ENCODE measurements around the gene IFT122.

Gene IFT122

GRCh38 chr3:129562803-129563202 is 122.8 kb downstream of the IFT122 start:
- Histone ChIP-seq H3K27me3 (ENCODE audit: control insufficient read depth, insufficient read depth, low read length) (no peaks in the 10 kb centered on the region), H3K27ac (ENCODE audit: low read depth, low read length) (no peak overlapping the region), H3K4me1 (ENCODE audit: control insufficient read depth, insufficient read depth, low read length) (peaks cover 19% of the 10 kb centered on the region), H3K9me3 (ENCODE audit: control insufficient read depth, insufficient read depth, low read depth, low read length) (no peaks in the 10 kb centered on the region), H3K36me3 (ENCODE audit: control insufficient read depth, insufficient read depth, low read length) (peaks cover 84% of the 10 kb centered on the region), H3K4me3 (ENCODE audit: low read depth, low read length) (no peak overlapping the region), H3K9ac (ENCODE audit: low read length) (no peak overlapping the region)

- Histone ChIP-seq H3K9me3 (ENCODE audit: control insufficient read depth, insufficient read depth, low read depth, low read length) (no peaks in the 10 kb centered on the region), H3K9ac (ENCODE audit: low read length) (no peak overlapping the region), H3K4me1 (ENCODE audit: control insufficient read depth, insufficient read depth, low read length) (peaks cover 18% of the 10 kb centered on the region), H3K4me3 (ENCODE audit: low read depth, low read length) (no peak overlapping the region), H3K36me3 (ENCODE audit: control insufficient read depth, insufficient read depth, low read length) (peaks cover 81% of the 10 kb centered on the region), H3K27me3 (ENCODE audit: control insufficient read depth, insufficient read depth, low read length) (no peaks in the 10 kb centered on the region), H3K27ac (ENCODE audit: low read depth, low read length) (no peak overlapping the region)
These were observed 123.3 kb downstream of the IFT122 start for GRCh38 chr3:129563332-129563731.

- Histone ChIP-seq H3K4me3 (ENCODE audit: low read depth, low read length) (no peak overlapping the region), H3K9ac (ENCODE audit: low read length) (no peak overlapping the region), H3K27me3 (ENCODE audit: control insufficient read depth, insufficient read depth, low read length) (no peaks in the 10 kb centered on the region), H3K36me3 (ENCODE audit: control insufficient read depth, insufficient read depth, low read length) (peaks cover 78% of the 10 kb centered on the region), H3K27ac (ENCODE audit: low read depth, low read length) (no peak overlapping the region), H3K4me1 (ENCODE audit: control insufficient read depth, insufficient read depth, low read length) (peaks cover 12% of the 10 kb centered on the region), H3K9me3 (ENCODE audit: control insufficient read depth, insufficient read depth, low read depth, low read length) (no peaks in the 10 kb centered on the region)
These were observed 124.0 kb downstream of the IFT122 start for GRCh38 chr3:129563850-129564535.

GRCh38 chr3:129564981-129565644 is 125.1 kb downstream of the IFT122 start:
- Histone ChIP-seq H3K27ac (ENCODE audit: low read depth, low read length) (no peak overlapping the region), H3K4me1 (ENCODE audit: control insufficient read depth, insufficient read depth, low read length) (peaks cover 9% of the 10 kb centered on the region), H3K36me3 (ENCODE audit: control insufficient read depth, insufficient read depth, low read length) (peaks cover 78% of the 10 kb centered on the region), H3K4me3 (ENCODE audit: low read depth, low read length) (no peak overlapping the region), H3K9me3 (ENCODE audit: control insufficient read depth, insufficient read depth, low read depth, low read length) (no peaks in the 10 kb centered on the region), H3K9ac (ENCODE audit: low read length) (no peak overlapping the region), H3K27me3 (ENCODE audit: control insufficient read depth, insufficient read depth, low read length) (no peaks in the 10 kb centered on the region)

- Histone ChIP-seq H3K36me3 (ENCODE audit: control insufficient read depth, insufficient read depth, low read length) (peaks cover 83% of the 10 kb centered on the region), H3K4me1 (ENCODE audit: control insufficient read depth, insufficient read depth, low read length) (peaks cover 5% of the 10 kb centered on the region; the same call in 1 of the 2 replicates), H3K4me3 (ENCODE audit: low read depth, low read length) (no peak overlapping the region), H3K27me3 (ENCODE audit: control insufficient read depth, insufficient read depth, low read length) (no peaks in the 10 kb centered on the region), H3K27ac (ENCODE audit: low read depth, low read length) (no peak overlapping the region), H3K9me3 (ENCODE audit: control insufficient read depth, insufficient read depth, low read depth, low read length) (no peaks in the 10 kb centered on the region), H3K9ac (ENCODE audit: low read length) (no peak overlapping the region)
These were observed 125.9 kb downstream of the IFT122 start for GRCh38 chr3:129565902-129566301.

GRCh38 chr3:129567176-129567705 is 127.2 kb downstream of the IFT122 start:
- Histone ChIP-seq H3K9ac (ENCODE audit: low read length) (no peak overlapping the region), H3K4me1 (ENCODE audit: control insufficient read depth, insufficient read depth, low read length) (no peaks in the 10 kb centered on the region), H3K4me3 (ENCODE audit: low read depth, low read length) (no peak overlapping the region), H3K9me3 (ENCODE audit: control insufficient read depth, insufficient read depth, low read depth, low read length) (no peaks in the 10 kb centered on the region), H3K27me3 (ENCODE audit: control insufficient read depth, insufficient read depth, low read length) (no peaks in the 10 kb centered on the region), H3K36me3 (ENCODE audit: control insufficient read depth, insufficient read depth, low read length) (peaks cover 89% of the 10 kb centered on the region), H3K27ac (ENCODE audit: low read depth, low read length) (no peak overlapping the region)

GRCh38 chr3:129567939-129568338 is 127.9 kb downstream of the IFT122 start:
- H3K27me3 ChIP-seq (ENCODE audit: control insufficient read depth, insufficient read depth, low read length) = no peaks in the 10 kb centered on the region
- H3K4me1 ChIP-seq (ENCODE audit: control insufficient read depth, insufficient read depth, low read length) = no peaks in the 10 kb centered on the region
- peaks cover 85% of the 10 kb centered on the region for H3K36me3 ChIP-seq (ENCODE audit: control insufficient read depth, insufficient read depth, low read length)
- no peaks in the 10 kb centered on the region for H3K9me3 ChIP-seq (ENCODE audit: control insufficient read depth, insufficient read depth, low read depth, low read length)
- no peak overlapping the region for H3K4me3 ChIP-seq (ENCODE audit: low read depth, low read length)
- no peak overlapping the region for H3K9ac ChIP-seq (ENCODE audit: low read length)
- H3K27ac ChIP-seq (ENCODE audit: low read depth, low read length) = no peak overlapping the region

GRCh38 chr3:129569856-129570255 is 129.8 kb downstream of the IFT122 start:
- H3K36me3 ChIP-seq (ENCODE audit: control insufficient read depth, insufficient read depth, low read length) = peaks cover 84% of the 10 kb centered on the region

More at GRCh38 chr3:129569856-129570255, 129.8 kb downstream of the IFT122 start:
- Histone ChIP-seq H3K27ac (ENCODE audit: low read depth, low read length) (no peak overlapping the region), H3K27me3 (ENCODE audit: control insufficient read depth, insufficient read depth, low read length) (no peaks in the 10 kb centered on the region), H3K4me3 (ENCODE audit: low read depth, low read length) (no peak overlapping the region), H3K4me1 (ENCODE audit: control insufficient read depth, insufficient read depth, low read length) (no peaks in the 10 kb centered on the region; the same call in 1 of the 2 replicates), H3K9me3 (ENCODE audit: control insufficient read depth, insufficient read depth, low read depth, low read length) (no peaks in the 10 kb centered on the region), H3K9ac (ENCODE audit: low read length) (no peak overlapping the region)
